GM21737 (cell line): ENCODE results near the gene PCDHA2.
"Not testable (repeated sequence)": the region's sequence is repeated elsewhere in the genome, so short reads cannot be mapped to it uniquely, and the experiment has no call there.

ENCODE experiments used
- ATAC-seq: cut with Tn5 transposase; IDR thresholded peaks from one replicate; pipeline ENCODE4 v1.9.1; 2021; ENCODE audit warnings: mild to moderate bottlenecking, moderate library complexity; ENCODE audit not compliant: unreplicated experiment

The PCDHA2 gene

DNA sequence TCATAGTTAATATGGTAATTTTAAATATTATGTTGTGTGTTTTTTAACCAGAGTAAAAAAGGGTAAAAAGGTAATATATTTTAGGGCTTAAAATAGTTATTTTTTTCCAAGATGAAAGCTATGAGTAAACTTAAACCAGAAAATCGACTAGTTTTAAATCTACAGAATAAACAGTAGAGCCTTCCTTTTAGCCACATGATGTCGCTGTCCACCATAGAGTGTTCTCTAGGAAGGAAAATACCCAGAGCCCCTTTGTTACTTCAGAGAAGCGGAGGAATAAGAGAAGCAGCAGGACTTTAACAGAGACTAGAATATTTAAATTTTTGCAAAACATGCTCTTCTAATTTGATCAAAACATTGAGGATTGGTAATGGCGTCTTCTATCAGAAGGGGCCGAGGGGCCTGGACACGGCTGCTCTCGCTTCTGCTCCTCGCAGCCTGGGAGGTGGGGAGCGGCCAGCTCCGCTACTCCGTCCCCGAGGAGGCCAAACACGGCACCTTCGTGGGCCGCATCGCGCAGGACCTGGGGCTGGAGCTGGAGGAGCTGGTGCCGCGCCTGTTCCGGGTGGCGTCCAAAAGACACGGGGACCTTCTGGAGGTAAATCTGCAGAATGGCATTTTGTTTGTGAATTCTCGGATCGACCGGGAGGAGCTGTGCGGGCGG is at the start of gene PCDHA2:
Gene PCDHA2 (plus strand): TSS at position 258 of the 664 bp plus-strand sequence.
- no peak for ATAC-seq

DNA sequence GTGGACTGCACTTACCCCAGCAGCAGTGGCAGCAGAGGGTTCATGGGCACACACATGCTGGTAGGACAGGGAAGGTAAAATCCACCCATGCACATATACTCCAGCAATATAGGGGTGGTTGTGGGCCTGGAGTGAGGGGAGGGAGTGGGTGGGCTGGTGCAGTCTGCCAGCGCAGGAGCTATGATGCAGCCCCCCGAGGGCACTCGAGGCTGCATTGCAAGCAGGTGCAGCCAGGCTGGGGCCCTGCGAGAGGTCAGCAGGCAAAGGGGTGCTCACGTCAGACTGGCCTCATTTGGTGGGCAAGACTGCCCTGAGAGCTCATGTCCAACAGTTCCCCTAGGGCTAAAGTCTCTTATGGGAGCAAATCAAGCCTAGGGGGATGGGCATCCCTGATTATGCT is 41.1 kb upstream of the PCDHA2 start:
- no peak for ATAC-seq

DNA sequence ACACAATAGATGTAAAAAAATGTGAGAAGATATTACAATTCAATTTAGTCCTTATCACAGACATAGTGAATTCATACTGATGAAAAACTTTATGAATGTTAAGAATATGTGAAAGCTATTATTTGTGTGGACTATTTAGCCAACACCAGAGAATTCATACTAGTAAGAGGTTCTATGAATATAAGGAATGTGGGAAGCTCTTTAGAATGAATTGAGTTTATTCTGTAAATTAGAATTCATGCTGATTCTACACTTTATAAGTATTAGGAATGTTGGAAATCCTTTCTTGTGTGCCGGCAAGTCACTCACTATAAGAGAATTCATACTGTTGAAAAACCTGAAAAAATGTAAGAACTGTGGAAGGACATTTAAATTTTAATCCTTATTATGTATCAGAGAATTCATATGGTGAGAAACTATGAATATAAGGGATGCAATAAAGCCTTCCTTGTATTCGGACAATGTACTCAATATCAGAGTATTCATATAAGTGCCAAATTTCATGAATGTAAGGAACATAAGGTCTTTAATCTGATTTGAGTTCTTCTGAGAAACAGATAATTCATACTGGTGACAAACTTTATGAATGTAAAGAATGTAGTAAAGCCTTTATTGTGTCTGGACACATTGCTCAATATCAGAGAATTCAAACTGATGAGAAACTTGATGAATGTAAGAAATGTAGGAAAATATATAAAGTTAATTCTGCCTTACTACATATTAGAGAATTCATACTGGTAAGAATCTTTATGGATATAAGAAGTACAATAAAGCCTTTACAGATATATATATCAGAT is 30.3 kb upstream of the PCDHA2 start:
- ATAC-seq = no peak

DNA sequence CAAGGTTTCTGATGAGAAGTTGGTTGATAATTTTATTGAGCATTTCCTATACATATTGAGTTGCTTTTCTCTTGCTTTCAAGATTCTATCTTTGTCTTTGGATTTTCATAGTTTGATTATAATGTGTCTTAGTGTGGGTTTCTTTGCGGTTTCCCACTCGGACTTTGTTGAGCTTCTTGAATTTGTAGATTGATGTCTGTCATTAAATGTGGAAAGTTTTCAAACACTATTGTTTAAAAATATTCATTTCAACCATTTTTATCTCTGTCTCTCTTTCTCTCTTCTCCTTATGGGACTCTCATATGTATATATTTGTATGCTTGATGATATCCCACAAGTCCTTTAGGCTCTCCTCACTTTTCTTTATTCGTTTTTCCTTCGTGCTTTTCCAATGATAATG is 27.2 kb upstream of the PCDHA2 start:
- ATAC-seq = no peak

DNA sequence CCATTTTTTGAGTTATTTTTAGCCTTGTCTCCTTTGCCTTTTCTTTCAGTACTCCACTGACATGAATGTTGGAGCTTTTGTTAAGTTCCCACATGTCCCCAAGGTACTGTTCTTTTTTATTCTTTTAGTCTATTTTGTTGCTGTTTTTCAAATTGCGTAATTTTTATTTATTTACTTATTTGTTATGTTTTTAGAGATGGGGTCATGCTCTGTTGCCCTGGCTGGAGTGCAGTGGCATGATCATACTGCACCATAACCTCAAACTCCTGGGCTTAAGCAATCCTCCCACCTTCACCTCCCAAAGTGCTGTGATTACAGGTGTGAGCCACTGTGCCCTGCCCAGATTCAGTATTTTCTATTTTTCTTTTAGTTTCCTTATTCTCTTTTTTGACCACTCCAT is 14.1 kb upstream of the PCDHA2 start:
- ATAC-seq = no peak

DNA sequence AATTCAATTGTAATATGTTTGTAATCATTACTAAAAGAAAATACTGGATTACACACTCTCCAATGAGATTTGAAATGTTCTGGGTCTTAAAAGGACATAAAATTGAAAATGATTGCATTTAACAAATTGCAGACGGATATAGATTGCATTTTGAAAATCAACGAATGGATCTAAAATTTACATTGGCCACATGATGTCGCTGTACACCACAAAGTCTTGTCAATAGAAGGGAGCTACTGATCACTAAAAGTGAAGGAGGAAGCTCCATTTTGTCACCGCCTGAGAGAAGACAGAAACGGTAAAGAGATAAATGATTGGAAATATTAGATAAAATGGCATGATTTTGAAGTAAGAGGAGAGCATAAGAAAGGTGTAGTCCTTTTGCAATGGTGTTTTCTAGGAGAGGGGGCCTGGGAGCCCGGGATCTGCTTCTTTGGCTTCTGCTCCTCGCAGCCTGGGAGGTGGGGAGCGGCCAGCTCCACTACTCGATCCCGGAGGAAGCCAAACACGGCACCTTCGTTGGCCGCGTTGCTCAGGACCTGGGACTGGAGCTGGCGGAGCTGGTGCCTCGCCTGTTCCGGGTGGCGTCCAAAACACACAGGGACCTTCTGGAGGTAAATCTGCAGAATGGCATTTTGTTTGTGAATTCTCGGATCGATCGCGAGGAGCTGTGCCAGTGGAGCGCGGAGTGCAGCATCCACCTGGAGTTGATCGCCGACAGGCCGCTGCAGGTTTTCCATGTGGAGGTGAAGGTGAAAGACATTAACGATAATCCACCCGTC is 8.6 kb upstream of the PCDHA2 start, which contains the start of gene PCDHA1:
Gene PCDHA1 (plus strand): TSS at position 236 of the 782 bp plus-strand sequence.
- no peak for ATAC-seq

DNA sequence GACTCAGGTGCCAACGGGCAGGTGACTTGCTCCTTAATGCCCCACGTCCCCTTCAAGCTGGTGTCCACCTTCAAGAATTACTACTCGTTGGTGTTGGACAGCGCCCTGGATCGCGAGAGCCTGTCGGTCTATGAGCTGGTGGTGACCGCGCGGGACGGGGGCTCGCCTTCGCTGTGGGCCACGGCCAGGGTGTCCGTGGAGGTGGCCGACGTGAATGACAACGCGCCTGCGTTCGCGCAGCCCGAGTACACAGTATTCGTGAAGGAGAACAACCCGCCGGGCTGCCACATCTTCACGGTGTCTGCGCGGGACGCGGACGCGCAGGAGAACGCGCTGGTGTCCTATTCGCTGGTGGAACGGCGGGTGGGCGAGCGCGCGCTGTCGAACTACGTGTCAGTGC is 7.2 kb upstream of the PCDHA2 start:
- not testable (repeated sequence) for ATAC-seq

DNA sequence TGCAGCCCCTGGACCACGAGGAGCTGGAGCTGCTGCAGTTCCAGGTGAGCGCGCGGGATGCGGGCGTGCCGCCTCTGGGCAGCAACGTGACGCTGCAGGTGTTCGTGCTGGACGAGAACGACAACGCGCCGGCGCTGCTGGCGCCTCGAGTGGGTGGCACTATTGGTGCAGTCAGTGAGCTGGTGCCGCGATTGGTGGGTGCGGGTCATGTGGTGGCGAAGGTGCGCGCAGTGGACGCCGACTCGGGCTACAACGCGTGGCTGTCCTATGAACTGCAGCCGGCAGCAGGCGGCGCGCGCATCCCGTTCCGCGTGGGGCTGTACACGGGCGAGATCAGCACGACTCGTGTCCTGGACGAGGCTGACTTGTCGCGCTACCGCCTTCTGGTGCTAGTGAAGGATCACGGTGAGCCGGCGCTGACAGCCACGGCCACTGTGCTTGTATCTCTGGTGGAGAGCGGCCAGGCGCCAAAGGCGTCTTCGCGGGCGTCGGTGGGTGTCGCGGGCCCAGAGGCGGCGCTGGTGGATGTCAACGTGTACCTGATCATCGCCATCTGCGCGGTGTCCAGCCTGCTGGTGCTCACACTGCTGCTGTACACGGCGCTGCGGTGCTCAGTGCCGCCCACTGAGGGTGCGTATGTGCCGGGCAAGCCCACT is 6.7 kb upstream of the PCDHA2 start:
- not testable (repeated sequence) for ATAC-seq

DNA sequence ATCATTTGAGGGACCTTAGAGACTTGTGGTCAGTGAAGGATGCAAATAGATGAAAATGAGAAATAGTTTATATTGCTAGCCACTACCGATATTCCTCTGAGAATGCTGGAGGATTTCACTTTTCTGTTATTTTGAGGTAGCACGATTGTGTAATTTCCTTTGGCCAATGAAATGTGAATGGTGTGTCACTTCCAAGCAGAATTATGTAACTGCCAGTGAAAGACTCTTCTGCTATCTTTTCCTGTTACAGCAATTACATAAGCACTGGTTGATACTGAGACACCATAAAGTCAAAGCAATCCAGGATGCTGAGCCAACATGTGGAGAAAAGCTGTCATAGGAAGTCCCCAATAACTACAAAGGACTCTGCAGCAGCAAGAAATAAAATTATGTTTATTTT is 3.6 kb upstream of the PCDHA2 start:
- ATAC-seq = no peak

DNA sequence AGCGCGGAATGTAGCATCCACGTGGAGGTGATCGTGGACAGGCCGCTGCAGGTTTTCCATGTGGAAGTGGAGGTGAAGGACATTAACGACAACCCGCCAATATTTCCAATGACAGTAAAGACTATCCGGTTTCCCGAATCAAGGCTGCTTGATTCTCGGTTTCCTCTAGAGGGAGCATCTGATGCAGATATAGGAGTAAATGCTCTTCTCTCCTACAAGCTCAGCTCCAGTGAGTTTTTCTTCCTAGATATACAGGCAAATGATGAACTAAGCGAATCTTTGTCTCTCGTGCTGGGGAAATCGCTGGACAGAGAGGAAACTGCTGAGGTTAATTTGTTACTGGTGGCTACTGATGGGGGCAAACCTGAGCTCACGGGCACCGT is 598 bp downstream of the PCDHA2 start:
- ATAC-seq = no peak

DNA sequence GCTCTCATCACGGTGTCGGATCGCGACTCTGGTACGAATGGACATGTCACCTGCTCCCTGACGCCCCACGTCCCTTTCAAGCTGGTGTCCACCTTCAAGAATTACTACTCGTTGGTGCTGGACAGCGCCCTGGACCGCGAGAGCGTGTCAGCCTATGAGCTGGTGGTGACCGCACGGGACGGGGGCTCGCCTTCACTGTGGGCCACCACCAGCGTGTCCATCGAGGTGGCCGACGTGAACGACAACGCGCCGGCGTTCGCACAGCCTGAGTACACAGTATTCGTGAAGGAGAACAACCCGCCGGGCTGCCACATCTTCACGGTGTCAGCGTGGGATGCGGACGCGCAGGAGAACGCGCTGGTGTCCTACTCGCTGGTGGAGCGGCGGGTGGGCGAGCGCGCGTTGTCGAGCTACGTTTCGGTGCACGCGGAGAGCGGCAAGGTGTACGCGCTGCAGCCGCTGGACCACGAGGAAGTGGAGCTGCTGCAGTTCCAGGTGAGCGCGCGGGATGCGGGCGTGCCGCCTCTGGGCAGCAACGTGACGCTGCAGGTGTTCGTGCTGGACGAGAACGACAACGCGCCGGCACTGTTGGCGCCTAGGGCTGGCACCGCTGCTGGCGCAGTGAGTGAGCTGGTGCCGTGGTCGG is 1.5 kb downstream of the PCDHA2 start:
- not testable (repeated sequence) for ATAC-seq

DNA sequence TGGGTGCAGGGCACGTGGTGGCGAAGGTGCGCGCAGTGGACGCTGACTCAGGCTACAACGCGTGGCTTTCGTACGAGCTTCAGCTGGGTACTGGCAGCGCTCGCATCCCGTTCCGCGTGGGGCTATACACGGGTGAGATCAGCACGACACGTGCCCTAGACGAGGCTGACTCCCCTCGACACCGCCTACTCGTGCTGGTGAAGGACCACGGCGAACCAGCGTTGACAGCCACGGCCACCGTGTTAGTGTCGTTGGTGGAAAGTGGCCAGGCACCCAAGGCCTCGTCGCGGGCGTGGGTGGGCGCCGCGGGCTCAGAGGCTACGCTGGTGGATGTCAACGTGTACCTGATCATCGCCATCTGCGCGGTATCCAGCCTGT is 2.1 kb downstream of the PCDHA2 start:
- ATAC-seq = no peak

DNA sequence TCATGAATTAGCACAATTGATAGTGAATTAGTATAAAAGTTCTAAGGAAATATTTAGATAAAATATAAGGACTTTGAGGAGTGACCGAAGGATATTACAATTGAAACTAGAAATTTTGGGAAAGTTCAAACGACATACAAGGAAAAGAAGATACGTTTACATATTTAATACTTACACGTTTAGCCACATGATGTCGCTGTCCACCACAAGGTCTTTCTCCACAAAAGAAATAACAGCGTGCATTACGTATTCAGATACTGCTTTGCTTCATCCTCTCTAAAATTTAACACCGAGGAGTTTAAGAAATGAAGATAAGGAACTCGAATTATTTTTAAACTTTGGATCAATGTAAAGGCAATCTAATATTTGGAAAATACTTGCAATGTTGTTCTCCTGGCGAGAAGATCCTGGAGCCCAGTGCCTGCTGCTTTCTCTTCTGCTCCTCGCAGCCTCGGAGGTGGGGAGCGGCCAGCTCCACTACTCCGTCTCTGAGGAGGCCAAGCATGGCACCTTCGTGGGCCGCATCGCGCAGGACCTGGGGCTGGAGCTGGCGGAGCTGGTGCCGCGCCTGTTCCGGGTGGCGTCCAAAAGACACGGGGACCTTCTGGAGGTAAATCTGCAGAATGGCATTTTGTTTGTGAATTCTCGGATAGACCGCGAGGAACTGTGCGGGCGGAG is 6.3 kb downstream of the PCDHA2 start, which contains the start of gene PCDHA3:
Gene PCDHA3 (plus strand): TSS at position 242 of the 678 bp plus-strand sequence.
- no peak for ATAC-seq

DNA sequence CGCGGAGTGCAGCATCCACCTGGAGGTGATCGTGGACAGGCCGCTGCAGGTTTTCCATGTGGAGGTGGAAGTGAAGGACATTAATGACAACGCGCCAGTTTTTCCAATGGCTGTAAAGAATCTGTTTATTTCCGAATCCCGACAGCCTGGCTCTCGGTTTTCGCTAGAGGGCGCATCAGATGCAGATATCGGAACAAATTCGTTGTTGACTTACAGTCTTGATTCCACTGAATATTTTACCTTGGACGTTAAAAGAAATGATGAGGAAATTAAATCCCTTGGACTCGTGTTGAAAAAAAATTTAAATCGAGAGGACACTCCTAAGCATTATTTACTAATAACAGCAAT is 6.8 kb downstream of the PCDHA2 start:
- ATAC-seq = no peak

DNA sequence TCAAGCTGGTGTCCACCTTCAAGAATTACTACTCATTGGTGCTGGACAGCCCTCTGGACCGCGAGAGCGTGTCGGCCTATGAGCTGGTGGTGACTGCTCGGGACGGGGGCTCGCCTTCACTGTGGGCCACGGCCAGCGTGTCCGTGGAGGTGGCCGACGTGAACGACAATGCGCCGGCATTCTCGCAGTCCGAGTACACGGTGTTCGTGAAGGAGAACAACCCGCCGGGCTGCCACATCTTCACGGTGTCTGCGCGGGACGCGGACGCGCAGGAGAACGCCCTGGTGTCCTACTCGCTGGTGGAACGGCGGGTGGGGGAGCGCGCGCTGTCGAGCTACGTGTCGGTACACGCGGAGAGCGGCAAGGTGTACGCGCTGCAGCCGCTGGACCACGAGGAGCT is 7.7 kb downstream of the PCDHA2 start:
- ATAC-seq = not testable (repeated sequence)

DNA sequence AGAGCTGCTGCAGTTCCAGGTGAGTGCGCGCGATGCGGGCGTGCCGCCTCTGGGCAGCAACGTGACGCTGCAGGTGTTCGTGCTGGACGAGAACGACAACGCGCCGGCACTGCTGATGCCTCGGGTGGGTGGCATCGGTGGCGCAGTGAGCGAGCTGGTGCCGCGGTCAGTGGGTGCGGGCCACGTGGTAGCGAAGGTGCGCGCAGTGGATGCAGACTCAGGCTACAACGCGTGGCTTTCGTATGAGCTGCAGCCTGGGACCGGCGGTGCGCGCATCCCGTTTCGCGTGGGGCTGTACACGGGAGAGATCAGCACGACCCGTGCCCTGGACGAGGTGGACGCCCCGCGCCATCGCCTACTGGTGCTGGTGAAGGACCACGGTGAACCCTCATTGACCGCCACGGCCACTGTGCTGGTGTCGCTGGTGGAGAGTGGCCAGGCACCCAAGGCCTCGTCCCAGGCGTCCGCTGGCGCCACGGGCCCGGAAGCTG is 8.2 kb downstream of the PCDHA2 start:
- no peak for ATAC-seq

DNA sequence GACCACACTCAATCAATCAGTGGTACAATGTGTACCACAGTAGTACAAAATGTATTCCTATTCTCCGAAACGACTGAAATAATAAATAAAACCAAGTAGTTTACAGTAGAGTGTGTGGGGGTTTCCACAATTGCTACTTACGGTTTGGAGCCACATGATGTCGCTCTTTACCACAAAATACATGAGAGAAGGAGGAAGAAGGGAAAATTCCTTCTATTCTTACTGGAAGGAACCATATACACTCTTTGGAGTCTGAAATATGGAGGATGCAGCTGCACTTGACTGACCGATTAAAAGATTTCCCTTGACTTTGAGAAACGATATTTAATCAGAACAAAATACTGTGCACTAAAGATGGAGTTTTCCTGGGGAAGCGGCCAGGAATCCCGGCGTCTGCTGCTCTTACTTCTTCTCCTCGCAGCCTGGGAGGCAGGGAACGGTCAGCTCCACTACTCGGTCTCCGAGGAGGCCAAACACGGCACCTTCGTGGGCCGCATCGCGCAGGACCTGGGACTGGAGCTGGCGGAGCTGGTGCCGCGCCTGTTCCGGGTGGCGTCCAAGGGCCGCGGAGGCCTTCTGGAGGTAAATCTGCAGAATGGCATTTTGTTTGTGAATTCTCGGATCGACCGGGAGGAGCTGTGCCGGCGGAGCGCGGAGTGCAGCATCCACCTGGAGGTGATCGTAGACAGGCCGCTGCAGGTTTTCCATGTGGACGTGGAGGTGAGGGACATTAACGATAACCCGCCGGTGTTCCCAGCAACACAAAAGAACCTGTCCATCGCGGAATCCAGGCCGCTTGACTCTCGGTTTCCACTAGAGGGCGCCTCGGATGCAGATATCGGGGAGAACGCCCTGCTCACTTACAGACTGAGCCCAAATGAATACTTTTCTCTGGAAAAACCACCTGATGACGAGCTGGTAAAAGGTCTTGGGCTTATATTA is 12.5 kb downstream of the PCDHA2 start, which contains the start of gene PCDHA4:
Gene PCDHA4 (plus strand): TSS at position 235 of the 942 bp plus-strand sequence.
- no peak for ATAC-seq

DNA sequence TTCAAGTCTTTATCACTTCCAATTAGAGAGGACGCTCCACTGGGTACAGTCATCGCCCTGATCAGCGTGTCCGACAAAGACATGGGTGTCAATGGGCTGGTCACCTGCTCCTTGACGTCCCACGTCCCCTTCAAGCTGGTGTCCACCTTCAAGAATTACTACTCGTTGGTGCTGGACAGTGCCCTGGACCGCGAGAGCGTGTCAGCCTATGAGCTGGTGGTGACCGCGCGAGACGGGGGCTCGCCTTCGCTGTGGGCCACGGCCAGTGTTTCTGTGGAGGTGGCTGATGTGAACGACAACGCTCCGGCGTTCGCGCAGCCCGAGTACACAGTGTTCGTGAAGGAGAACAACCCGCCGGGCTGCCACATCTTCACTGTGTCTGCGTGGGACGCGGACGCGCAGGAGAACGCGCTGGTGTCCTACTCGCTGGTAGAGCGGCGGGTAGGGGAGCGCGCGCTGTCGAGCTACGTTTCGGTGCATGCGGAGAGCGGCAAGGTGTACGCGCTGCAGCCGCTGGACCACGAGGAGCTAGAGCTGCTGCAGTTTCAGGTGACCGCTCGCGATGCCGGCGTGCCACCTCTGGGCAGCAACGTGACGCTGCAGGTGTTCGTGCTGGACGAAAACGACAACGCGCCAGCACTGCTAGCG is 13.7 kb downstream of the PCDHA2 start:
- not testable (repeated sequence) for ATAC-seq
